Esophagus muscularis mucosa (tissue), 3 donors: ENCODE measurements around the gene PCDHA4.

ENCODE experiments used
- CTCF ChIP-seq, 3 experiments: fragments of 200-600 bp in 2 of 3; fragments of 450-650 bp in 1 of 3; sonication (generic) in 2 of 3; IDR thresholded peaks; one replicate each; pipeline ENCODE4 v1.5.1; 2017 to 2019; ENCODE audit warnings: antibody characterized with exemption in 3 of 3, mild to moderate bottlenecking in 2 of 3, moderate library complexity in 1 of 3
- POLR2A ChIP-seq: fragments of 450-650 bp; IDR thresholded peaks from one replicate; pipeline ENCODE4 v1.6.1; 2017; ENCODE audit warnings: antibody characterized with exemption, moderate library complexity, mild to moderate bottlenecking, low read depth
- POLR2AphosphoS5 ChIP-seq, 2 donors: sonication (generic); formaldehyde crosslinking; IDR thresholded peaks; one replicate each; pipeline ENCODE4 v1.6.1; 2017; ENCODE audit warnings: antibody characterized with exemption in 2 of 2

- TF ChIP-seq CTCF (IDR thresholded peaks at IDR 0.05) = no peak
- TF ChIP-seq POLR2AphosphoS5 (IDR thresholded peaks at IDR 0.05) = no peak
- no peak for TF ChIP-seq POLR2A
These were observed 15.4 kb downstream of the PCDHA4 start for GRCh38 chr5:140822281-140822629.
